Keratinocyte (primary cell): ENCODE results near the gene AFAP1L2. TPM values are rescaled to one million over a fixed set of nuclear protein-coding genes. Genes with fewer than 3 reads are reported as not detected.

ENCODE experiments used
- DNase-seq: peaks from one replicate; pipeline ENCODE4 v3.0.0-alpha.2; 2011; ENCODE audit warnings: low read depth, missing footprints, low spot score
- FAIRE-seq: peaks from 2 replicates; lab custom pipeline; 2011; peaks lifted over from hg19 to GRCh38; lab: Jason Lieb, UNC
- H2AFZ ChIP-seq: 2 replicates; pipeline ENCODE4 v1.6.0; 2012; ENCODE audit warnings: low read length, control low read depth, inconsistent platforms; ENCODE audit not compliant: control insufficient read depth
- H3K27ac ChIP-seq: 2 replicates; pipeline ENCODE4 v1.5.1; 2011; ENCODE audit warnings: low read length; ENCODE audit not compliant: control insufficient read depth, insufficient read depth
- H3K27me3 ChIP-seq: 3 replicates; pipeline ENCODE4 v1.6.0; 2011; ENCODE audit warnings: low read length; ENCODE audit not compliant: control insufficient read depth, insufficient read depth; ENCODE audit errors: extremely low read depth
- H3K36me3 ChIP-seq, 2 experiments: 2 replicates in 1 of 2; 3 replicates in 1 of 2; pipeline ENCODE4 v1.5.1; 2011; ENCODE audit warnings: low read length in 2 of 2, mild to moderate bottlenecking in 1 of 2; ENCODE audit not compliant: control insufficient read depth in 2 of 2, insufficient read depth in 2 of 2; ENCODE audit errors: extremely low read depth in 1 of 2
- H3K4me1 ChIP-seq: 3 replicates; pipeline ENCODE4 v1.5.1; 2011; ENCODE audit warnings: low read length; ENCODE audit not compliant: control insufficient read depth, insufficient read depth; ENCODE audit errors: extremely low read depth
- H3K4me2 ChIP-seq: 3 replicates; pipeline ENCODE4 v1.6.0; 2011; ENCODE audit warnings: low read depth, low read length; ENCODE audit not compliant: control insufficient read depth, insufficient read depth; ENCODE audit errors: extremely low read depth
- H3K4me3 ChIP-seq, 3 experiments: fragments of 200-600 bp in 1 of 3; sonication (generic) in 1 of 3; 2 replicates in 2 of 3; 3 replicates in 1 of 3; pipeline ENCODE4 v1.5.1; 2011 to 2016; ENCODE audit warnings: low read length in 3 of 3, mild to moderate bottlenecking in 3 of 3, control low read depth in 2 of 3, inconsistent platforms in 1 of 3, low read depth in 1 of 3, mixed read lengths in 1 of 3, mixed run types in 1 of 3, moderate library complexity in 1 of 3; ENCODE audit not compliant: control insufficient read depth in 2 of 3, insufficient read depth in 2 of 3; ENCODE audit errors: extremely low read depth in 1 of 3
- H3K79me2 ChIP-seq: 2 replicates; pipeline ENCODE4 v1.6.0; 2012; ENCODE audit warnings: low read length; ENCODE audit not compliant: control insufficient read depth, insufficient read depth
- H3K9ac ChIP-seq: 3 replicates; pipeline ENCODE4 v1.6.0; 2011; ENCODE audit warnings: low read length; ENCODE audit not compliant: control insufficient read depth, insufficient read depth; ENCODE audit errors: extremely low read depth
- H3K9me1 ChIP-seq: 3 replicates; pipeline ENCODE4 v1.6.0; 2011; ENCODE audit warnings: low read length; ENCODE audit not compliant: control insufficient read depth, insufficient read depth; ENCODE audit errors: extremely low read depth
- H3K9me3 ChIP-seq: 2 replicates; pipeline ENCODE4 v1.5.1; 2012; ENCODE audit warnings: low read depth, low read length; ENCODE audit not compliant: control insufficient read depth
- H4K20me1 ChIP-seq: 3 replicates; pipeline ENCODE4 v1.6.0; 2011; ENCODE audit warnings: low read length; ENCODE audit not compliant: control insufficient read depth, insufficient read depth; ENCODE audit errors: extremely low read depth
- EZH2 ChIP-seq: IDR thresholded peaks from one replicate; pipeline ENCODE4 v1.6.1; 2012; ENCODE audit warnings: inconsistent platforms, mild to moderate bottlenecking, low read length, moderate library complexity
- dilution Hi-C: fragments of 300-500 bp; cut with MboI; formaldehyde crosslinking; loops from one replicate; pipeline ENCODE4 v1.7.0; 2020; ENCODE audit warnings: low sequenced_read_pairs; ENCODE audit not compliant: extremely low pct_ligation_motif_present
- polyA plus RNA-seq, 5 experiments: library from polyadenylated mRNA; depleted of rRNA in 3 of 5; stranded (reverse) in 3 of 5; stranded (forward) in 1 of 5; unstranded in 1 of 5; fragments of >200 nt; gene quantifications; 1 replicate in 1 of 5; 2 replicates in 3 of 5; 3 replicates in 1 of 5; pipeline versions ENCODE4 v1.2.1 to v1.2.3, GENCODE V29; 2011 to 2012; ENCODE audit warnings: missing spikeins in 2 of 5, low read depth in 1 of 5, low replicate concordance in 1 of 5
- TF ChIP-seq, protein P1 (sequence below), 3 experiments: IDR thresholded peaks in 1 of 3; conservative IDR thresholded peaks in 1 of 3; optimal IDR thresholded peaks in 1 of 3; 2 replicates in 2 of 3; 3 replicates in 1 of 3; pipeline versions ENCODE3 to v1.5.1; 2011; ENCODE audit warnings: low read length in 3 of 3, mild to moderate bottlenecking in 3 of 3, moderate library complexity in 2 of 3, control low read depth in 1 of 3, inconsistent platforms in 1 of 3; ENCODE audit not compliant: insufficient read depth in 2 of 3; ENCODE audit errors: extremely low read depth in 1 of 3

Gene AFAP1L2
- polyA plus RNA-seq, 1 donor (not counting 4 experiments of a cell fraction or from before 2014, with no cell fraction given), result 40.4 TPM

- no peak overlapping the region for H3K9ac ChIP-seq
- no peaks in the 10 kb centered on the region for H3K27me3 ChIP-seq
- no peak for DNase-seq
- peaks cover 3% of the 10 kb centered on the region for H4K20me1 ChIP-seq
- peaks cover 0 to 3% of the 10 kb centered on the region in 2 experiments for H3K36me3 ChIP-seq
- no peak for TF ChIP-seq EZH2
- TF ChIP-seq, protein P1, sequence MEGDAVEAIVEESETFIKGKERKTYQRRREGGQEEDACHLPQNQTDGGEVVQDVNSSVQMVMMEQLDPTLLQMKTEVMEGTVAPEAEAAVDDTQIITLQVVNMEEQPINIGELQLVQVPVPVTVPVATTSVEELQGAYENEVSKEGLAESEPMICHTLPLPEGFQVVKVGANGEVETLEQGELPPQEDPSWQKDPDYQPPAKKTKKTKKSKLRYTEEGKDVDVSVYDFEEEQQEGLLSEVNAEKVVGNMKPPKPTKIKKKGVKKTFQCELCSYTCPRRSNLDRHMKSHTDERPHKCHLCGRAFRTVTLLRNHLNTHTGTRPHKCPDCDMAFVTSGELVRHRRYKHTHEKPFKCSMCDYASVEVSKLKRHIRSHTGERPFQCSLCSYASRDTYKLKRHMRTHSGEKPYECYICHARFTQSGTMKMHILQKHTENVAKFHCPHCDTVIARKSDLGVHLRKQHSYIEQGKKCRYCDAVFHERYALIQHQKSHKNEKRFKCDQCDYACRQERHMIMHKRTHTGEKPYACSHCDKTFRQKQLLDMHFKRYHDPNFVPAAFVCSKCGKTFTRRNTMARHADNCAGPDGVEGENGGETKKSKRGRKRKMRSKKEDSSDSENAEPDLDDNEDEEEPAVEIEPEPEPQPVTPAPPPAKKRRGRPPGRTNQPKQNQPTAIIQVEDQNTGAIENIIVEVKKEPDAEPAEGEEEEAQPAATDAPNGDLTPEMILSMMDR (optimal IDR thresholded peaks at IDR 0.05 in 1 of 3, IDR thresholded peaks at IDR 0.05 in 1 of 3, conservative IDR thresholded peaks at IDR 0.05 in 1 of 3; ENCODE audit: extremely low read depth in 1 of 3, insufficient read depth in 2 of 3, low read length in 3 of 3), result no peak
- H3K4me1 ChIP-seq, result peaks cover 11% of the 10 kb centered on the region
- dilution Hi-C loops, result no loop called here
- H3K9me3 ChIP-seq, result no peaks in the 10 kb centered on the region
- peaks cover 66% of the 10 kb centered on the region for H3K79me2 ChIP-seq
- no peak overlapping the region for H3K4me2 ChIP-seq
- no peak overlapping the region for H2AFZ ChIP-seq
- no peak overlapping the region for H3K4me3 ChIP-seq
- H3K27ac ChIP-seq, result no peak overlapping the region
- no peaks in the 10 kb centered on the region for H3K9me1 ChIP-seq
- no peak for FAIRE-seq
Measured at GRCh38 chr10:114373631-114374030, 30.7 kb downstream of the AFAP1L2 start.

DNA sequence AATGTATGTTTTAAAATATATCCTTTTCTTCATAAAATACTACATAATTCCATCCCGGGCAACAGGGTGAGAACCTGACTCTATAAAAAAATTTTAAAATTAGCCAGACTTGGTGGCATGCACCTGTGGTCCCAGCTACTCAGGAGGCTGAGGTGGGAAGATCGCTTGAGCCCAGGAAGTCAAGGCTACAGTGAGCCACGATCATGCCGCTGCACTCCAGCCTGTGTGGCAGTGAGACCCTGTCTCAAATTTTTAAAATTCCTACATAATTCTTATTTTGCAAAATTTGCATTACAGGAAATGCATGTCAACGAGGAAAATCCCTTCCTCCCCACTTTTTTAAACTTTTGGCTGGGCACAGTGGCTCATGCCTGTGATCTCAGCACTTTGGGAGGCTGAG, 31.3 kb downstream of the AFAP1L2 start:
- Histone ChIP-seq H3K4me1 (peaks cover 16% of the 10 kb centered on the region), H3K4me2 (no peak overlapping the region), H2AFZ (no peak overlapping the region), H3K27ac (no peak overlapping the region), H3K79me2 (peaks cover 69% of the 10 kb centered on the region), H3K9me1 (no peaks in the 10 kb centered on the region), H3K9me3 (no peaks in the 10 kb centered on the region), H4K20me1 (peaks cover 3% of the 10 kb centered on the region), H3K27me3 (no peaks in the 10 kb centered on the region), H3K4me3 (no peak overlapping the region), H3K36me3 (peaks cover 0 to 3% of the 10 kb centered on the region in 2 experiments), H3K9ac (no peak overlapping the region)
- FAIRE-seq (no peak), DNase-seq (no peak)
- TF ChIP-seq, protein P1 (optimal IDR thresholded peaks at IDR 0.05 in 1 of 3, IDR thresholded peaks at IDR 0.05 in 1 of 3, conservative IDR thresholded peaks at IDR 0.05 in 1 of 3; ENCODE audit: extremely low read depth in 1 of 3, insufficient read depth in 2 of 3, low read length in 3 of 3), result no peak
- TF ChIP-seq EZH2, result no peak
- dilution Hi-C loops, result no loop called here
